Peyer's patch (tissue), 4 donors: ENCODE data around the gene LFNG.

Source experiments
- CTCF ChIP-seq, 6 experiments: fragments of 450-650 bp in 4 of 6; fragments of 200-600 bp in 2 of 6; sonication (generic) in 1 of 6; IDR thresholded peaks; one replicate each; pipeline ENCODE4 v1.5.1; 2017 to 2019; ENCODE audit warnings: antibody characterized with exemption in 6 of 6, mild to moderate bottlenecking in 3 of 6, moderate library complexity in 1 of 6
- POLR2A ChIP-seq, 2 donors: fragments of 450-650 bp; IDR thresholded peaks; one replicate each; pipeline ENCODE4 v1.5.1; 2017; ENCODE audit warnings: antibody characterized with exemption in 2 of 2, mild to moderate bottlenecking in 2 of 2, moderate library complexity in 2 of 2

GRCh38 chr7:2540133-2540532, 20.6 kb downstream of the LFNG start:
- no peak for TF ChIP-seq POLR2A (IDR thresholded peaks at IDR 0.05)
- no peak for TF ChIP-seq CTCF (IDR thresholded peaks at IDR 0.05)
